Ovary (tissue), 9 donors: ENCODE data around the gene DUSP22. TPM values are rescaled to one million over a fixed set of nuclear protein-coding genes. Genes with fewer than 3 reads are reported as not detected.

Source experiments
- DNase-seq, 5 donors: peaks; one replicate each; pipeline ENCODE4 v3.0.0-alpha.2; 2019 to 2020
- H3K27ac ChIP-seq, 2 donors: fragments of 200-600 bp; one replicate each; pipeline versions ENCODE4 v1.5.1 to v1.8.0; 2019 to 2022
- H3K27me3 ChIP-seq: fragments of 200-600 bp; one replicate; pipeline ENCODE4 v1.8.0; 2022
- H3K36me3 ChIP-seq: fragments of 200-600 bp; sonication (generic); one replicate; pipeline ENCODE4 v1.5.1; 2019
- H3K4me1 ChIP-seq: one replicate; pipeline ENCODE4 v1.8.1; 2013; ENCODE audit warnings: mild to moderate bottlenecking, moderate library complexity; ENCODE audit not compliant: insufficient read depth
- H3K4me3 ChIP-seq: fragments of 200-600 bp; sonication (generic); one replicate; pipeline ENCODE4 v1.5.1; 2017
- H3K9me3 ChIP-seq, 2 donors: fragments of 200-600 bp in 1 of 2; sonication (generic) in 1 of 2; one replicate each; pipeline versions ENCODE4 v1.5.1 to v1.8.1; 2013 to 2019; ENCODE audit warnings: mild to moderate bottlenecking in 1 of 2, moderate library complexity in 1 of 2
- CTCF ChIP-seq, 3 donors: fragments of 450-650 bp in 2 of 3; fragments of 200-600 bp in 1 of 3; IDR thresholded peaks; one replicate each; pipeline versions ENCODE4 v1.5.1 to v1.8.0; 2016 to 2022; ENCODE audit warnings: antibody characterized with exemption in 3 of 3, mild to moderate bottlenecking in 1 of 3
- EP300 ChIP-seq: sonication (generic); formaldehyde crosslinking; IDR thresholded peaks from one replicate; pipeline ENCODE4 v1.6.1; 2017; ENCODE audit warnings: antibody characterized with exemption
- POLR2A ChIP-seq: fragments of 450-650 bp; IDR thresholded peaks from one replicate; pipeline ENCODE4 v1.6.1; 2017; ENCODE audit warnings: antibody characterized with exemption, mild to moderate bottlenecking, moderate library complexity
- WGBS, 3 donors: extraction: QIAGEN DNeasy Blood & Tissue Kit in 1 of 3; methylation state at CpG; one replicate each; pipeline versions ENCODE4 v1.1.5 to v1.1.7; 2013 to 2017; 5-methylcytosine and 5-hydroxymethylcytosine counted together
- intact Hi-C, 4 donors: fragments of 100-400 bp; cut with DNase I; formaldehyde crosslinking; loops; one replicate each; pipeline versions ENCODE4 v1.11.0 to v1.15.1; 2022 to 2023
- polyA plus RNA-seq, 2 donors: library from polyadenylated mRNA; stranded (reverse); fragments of 200-250 nt in 1 of 2; fragments of 350-450 nt in 1 of 2; fragmentation: Illumina TruSeq in 1 of 2; extraction: RNeasy Lipid Tissue Mini Kit (QIAGEN cat#74804) in 1 of 2; gene quantifications; one replicate each; pipeline ENCODE4 v1.2.3, GENCODE V29; 2013 to 2014
- total RNA-seq, 7 donors: library from RNA; depleted of rRNA in 2 of 7; stranded (reverse); fragments of >200 nt in 2 of 7; fragmentation: NEBNext Ultra II Directional in 3 of 7; extraction: Animal tissue kit (Norgen Biotek cat#: 25700) in 3 of 7; gene quantifications; one replicate each; pipeline versions ENCODE4 v1.1.0 to v1.2.4, GENCODE V29; 2016 to 2023
- donor health status: DM: no; HTN: no; CAD: no; lungs with moderate emphysema.
- donor health status: DM: no; HTN: no; CAD: no.
- donor health status: Bipolar disorder and iron deficiency.
- donor health status: DM: yes; HTN: yes; CAD: no.
- donor health status: DM: no; HTN: no; CAD: no.
- donor health status: DM: yes; HTN: yes; CAD: no.

The DUSP22 gene
- total and polyA plus RNA-seq, 9 donors, result 24.7 to 35.0 (median 29.3) TPM

- Histone ChIP-seq H3K4me3 (no peak overlapping the region), H3K27ac (no peak overlapping the region), H3K36me3 (no peaks in the 10 kb centered on the region), H3K27me3 (no peaks in the 10 kb centered on the region), H3K4me1 (no peaks in the 10 kb centered on the region), H3K9me3 (no peaks in the 10 kb centered on the region)
- whole genome bisulfite sequencing, 3 donors, result 62 to 73% (median 63%) methylated on average over 11 of the region's 11 CpGs
- TF ChIP-seq POLR2A (no peak), EP300 (no peak), CTCF (IDR thresholded peaks at IDR 0.05) (no peak)
- DNase-seq, result no peak
- intact Hi-C loops, result no loop called here
Measured at GRCh38 chr6:399785-400534, 107.7 kb downstream of the DUSP22 start.

GRCh38 chr6:400815-401214 lies 108.5 kb downstream of the DUSP22 start:
- Histone ChIP-seq H3K4me3 (no peak overlapping the region), H3K4me1 (no peaks in the 10 kb centered on the region), H3K9me3 (no peaks in the 10 kb centered on the region), H3K36me3 (no peaks in the 10 kb centered on the region), H3K27ac (no peak overlapping the region), H3K27me3 (no peaks in the 10 kb centered on the region)
- no peak for TF ChIP-seq EP300
- DNase-seq, result no peak
- intact Hi-C loops, result no loop called here
- WGBS, 3 donors, result 83 to 88% (median 85%) methylated on average over 6 of the region's 6 CpGs

Other genes starting within 250 kb of the DUSP22 start
- 10 to 100 TPM in 1 of 7 donors, 1 to 10 TPM in 4, under 1 TPM in 2; 0.38 to 20.7 (median 1.0) TPM for gene IRF4, start 99.3 kb downstream of the DUSP22 start, total RNA-seq
- gene IRF4, start 99.3 kb downstream of the DUSP22 start, polyA plus RNA-seq, result 1 to 10 TPM in 1 of 2 donors, under 1 TPM in 1; 0.12 to 1.5 TPM